Left ventricle myocardium inferior (tissue), 1 donor: ENCODE measurements around the gene KRTAP26-1. TPM values are rescaled to one million over a fixed set of nuclear protein-coding genes. Genes with fewer than 3 reads are reported as not detected.

Experiments
- DNase-seq: peaks from one replicate; pipeline ENCODE4 v3.0.0-alpha.2; 2020
- H3K27ac ChIP-seq: fragments of 200-600 bp; replicated peaks from 2 replicates; pipeline ENCODE4 v1.8.0; 2021
- H3K27me3 ChIP-seq: fragments of 200-600 bp; 2 replicates; pipeline ENCODE4 v1.8.0; 2021; ENCODE audit warnings: low read depth
- H3K36me3 ChIP-seq: fragments of 200-600 bp; 2 replicates; pipeline ENCODE4 v1.8.0; 2021
- H3K4me1 ChIP-seq: fragments of 200-600 bp; 2 replicates; pipeline ENCODE4 v1.8.0; 2021
- H3K4me3 ChIP-seq: fragments of 200-600 bp; 2 replicates; pipeline ENCODE4 v1.8.0; 2021; ENCODE audit warnings: mild to moderate bottlenecking, moderate library complexity
- H3K9me3 ChIP-seq: fragments of 200-600 bp; replicated peaks from 2 replicates; pipeline ENCODE4 v1.8.0; 2021
- intact Hi-C: fragments of 100-400 bp; cut with micrococcal nuclease; formaldehyde crosslinking; loops from one replicate; pipeline ENCODE4 v1.11.0; 2022
- long read RNA-seq: library from polyadenylated mRNA; unstranded; transcript quantifications from one replicate; pipeline ENCODE4 v2.0.0, GENCODE V29; 2021
- total RNA-seq: library from RNA; stranded (reverse); fragmentation: NEBNext Ultra II Directional; extraction: Animal tissue kit (Norgen Biotek cat#: 25700); gene quantifications from one replicate; pipeline ENCODE4 v1.2.1, GENCODE V29; 2021
- TF ChIP-seq, protein P1 (sequence below): fragments of 200-600 bp; IDR thresholded peaks from 2 replicates; pipeline ENCODE4 v1.8.0; 2021; ENCODE audit warnings: antibody characterized with exemption, mild to moderate bottlenecking, borderline replicate concordance
- donor health status: DM: no; HTN: yes; CAD: no; lungs with severe emphysema.

Gene KRTAP26-1, protein sequence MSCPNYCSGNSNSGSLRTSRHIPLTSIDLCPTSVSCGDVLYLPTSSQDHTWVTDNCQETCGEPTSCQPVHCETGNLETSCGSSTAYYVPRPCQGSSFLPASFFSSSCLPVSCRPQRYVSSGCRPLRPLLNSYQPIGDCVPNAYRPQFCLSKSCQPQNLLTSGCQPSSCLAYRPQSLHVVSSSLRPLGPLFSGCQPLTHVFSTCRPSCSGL
- not detected for total RNA-seq
- long read RNA-seq: 0 reads

DNA sequence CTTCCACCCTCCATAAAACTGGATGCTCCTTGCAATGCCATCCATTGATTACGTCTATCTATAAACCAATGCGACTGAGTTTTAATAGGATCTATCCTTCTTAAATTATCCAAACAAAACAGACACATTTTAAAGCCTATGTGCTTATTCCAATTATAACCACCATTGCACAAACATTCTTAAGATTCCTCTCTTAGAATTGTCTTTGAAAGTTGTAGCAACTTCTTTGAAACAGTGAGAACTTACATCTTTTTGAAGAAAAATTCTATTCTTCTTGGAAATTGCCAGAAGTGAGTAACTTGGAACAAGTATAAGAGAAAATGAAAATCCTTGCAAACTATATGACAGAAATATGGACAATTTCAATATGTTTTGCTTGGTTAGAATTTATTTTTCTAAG lies at the start of gene KRTAP26-1:
Gene KRTAP26-1 (minus strand): TSS at position 101 of the 400 bp plus-strand sequence. CDS start 280 bp downstream, outside the sequence.
- H3K4me1 ChIP-seq: no peaks in the 10 kb centered on the region
- DNase-seq: no peak
- peaks cover 6% of the 10 kb centered on the region for H3K9me3 ChIP-seq
- no peaks in the 10 kb centered on the region for H3K36me3 ChIP-seq
- H3K27ac ChIP-seq: no peak within 1 kb of the TSS
- TF ChIP-seq, protein P1, sequence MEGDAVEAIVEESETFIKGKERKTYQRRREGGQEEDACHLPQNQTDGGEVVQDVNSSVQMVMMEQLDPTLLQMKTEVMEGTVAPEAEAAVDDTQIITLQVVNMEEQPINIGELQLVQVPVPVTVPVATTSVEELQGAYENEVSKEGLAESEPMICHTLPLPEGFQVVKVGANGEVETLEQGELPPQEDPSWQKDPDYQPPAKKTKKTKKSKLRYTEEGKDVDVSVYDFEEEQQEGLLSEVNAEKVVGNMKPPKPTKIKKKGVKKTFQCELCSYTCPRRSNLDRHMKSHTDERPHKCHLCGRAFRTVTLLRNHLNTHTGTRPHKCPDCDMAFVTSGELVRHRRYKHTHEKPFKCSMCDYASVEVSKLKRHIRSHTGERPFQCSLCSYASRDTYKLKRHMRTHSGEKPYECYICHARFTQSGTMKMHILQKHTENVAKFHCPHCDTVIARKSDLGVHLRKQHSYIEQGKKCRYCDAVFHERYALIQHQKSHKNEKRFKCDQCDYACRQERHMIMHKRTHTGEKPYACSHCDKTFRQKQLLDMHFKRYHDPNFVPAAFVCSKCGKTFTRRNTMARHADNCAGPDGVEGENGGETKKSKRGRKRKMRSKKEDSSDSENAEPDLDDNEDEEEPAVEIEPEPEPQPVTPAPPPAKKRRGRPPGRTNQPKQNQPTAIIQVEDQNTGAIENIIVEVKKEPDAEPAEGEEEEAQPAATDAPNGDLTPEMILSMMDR: no peak
- intact Hi-C loops: no loop called here
- H3K27me3 ChIP-seq: no peaks in the 10 kb centered on the region
- H3K4me3 ChIP-seq: no peak within 1 kb of the TSS

DNA sequence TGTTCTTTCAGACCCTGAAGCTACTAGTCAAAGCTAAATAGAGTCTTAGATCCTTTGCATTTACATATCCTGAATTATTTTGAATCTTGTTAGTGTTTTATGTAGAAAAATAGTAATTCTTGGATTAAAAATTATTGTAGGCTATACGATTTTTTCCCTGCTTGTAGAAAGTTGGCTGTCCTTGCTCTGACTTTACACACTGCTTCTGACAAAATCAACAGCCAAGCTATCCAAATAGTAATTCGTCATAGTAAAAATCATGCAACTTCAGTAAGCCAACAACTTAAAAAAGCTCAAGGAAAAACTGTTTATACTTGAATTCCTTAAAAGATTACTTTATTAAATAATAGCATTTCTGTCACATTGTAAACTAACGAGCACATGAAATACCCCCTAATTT lies 35.8 kb upstream of the KRTAP26-1 start:
- H3K9me3 ChIP-seq: no peaks in the 10 kb centered on the region
- TF ChIP-seq, protein P1: no peak
- H3K4me1 ChIP-seq: no peaks in the 10 kb centered on the region
- H3K36me3 ChIP-seq: no peaks in the 10 kb centered on the region
- intact Hi-C loops: no loop called here
- DNase-seq: no peak
- H3K4me3 ChIP-seq: no peak overlapping the region
- H3K27me3 ChIP-seq: no peaks in the 10 kb centered on the region
- no peak overlapping the region for H3K27ac ChIP-seq

DNA sequence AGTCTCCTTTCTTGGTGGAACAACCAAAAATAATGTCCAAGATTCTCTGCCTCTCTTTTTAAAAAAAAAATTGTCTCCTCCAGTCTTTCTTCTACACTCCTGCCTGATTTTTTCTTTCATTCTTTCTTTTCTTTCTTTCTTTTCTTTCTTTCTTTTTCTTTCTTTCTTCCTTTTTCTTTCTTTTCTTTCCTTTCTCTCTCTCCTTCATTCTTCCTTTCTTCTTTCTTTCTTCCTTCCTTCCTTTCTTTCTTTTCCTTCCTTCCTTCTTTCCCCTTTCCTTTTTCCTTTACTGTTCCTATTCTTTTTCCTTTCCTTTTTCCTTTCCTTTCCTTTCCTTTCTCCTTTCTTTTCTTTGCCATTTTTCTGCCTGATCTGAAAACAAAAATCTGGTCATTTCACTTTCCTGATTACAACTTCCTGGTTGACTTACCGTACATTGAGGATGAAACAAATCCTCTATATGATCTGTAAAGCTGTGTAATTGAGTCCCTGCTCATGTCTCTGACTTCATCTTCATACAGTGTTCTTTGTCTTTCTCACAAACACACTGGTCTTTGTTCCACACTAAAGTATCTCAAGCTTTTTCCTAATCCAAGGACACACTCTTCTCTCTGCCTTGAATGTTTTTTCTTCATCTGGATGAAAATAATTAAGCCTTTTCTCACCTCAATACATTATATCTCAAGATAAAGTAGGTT lies 34.3 kb upstream of the KRTAP26-1 start:
- intact Hi-C loops: no loop called here
- Histone ChIP-seq H3K4me3 (no peak overlapping the region), H3K27ac (no peak overlapping the region), H3K36me3 (no peaks in the 10 kb centered on the region), H3K27me3 (no peaks in the 10 kb centered on the region), H3K4me1 (no peaks in the 10 kb centered on the region), H3K9me3 (no peaks in the 10 kb centered on the region)
- TF ChIP-seq, protein P1: no peak
- DNase-seq: no peak

DNA sequence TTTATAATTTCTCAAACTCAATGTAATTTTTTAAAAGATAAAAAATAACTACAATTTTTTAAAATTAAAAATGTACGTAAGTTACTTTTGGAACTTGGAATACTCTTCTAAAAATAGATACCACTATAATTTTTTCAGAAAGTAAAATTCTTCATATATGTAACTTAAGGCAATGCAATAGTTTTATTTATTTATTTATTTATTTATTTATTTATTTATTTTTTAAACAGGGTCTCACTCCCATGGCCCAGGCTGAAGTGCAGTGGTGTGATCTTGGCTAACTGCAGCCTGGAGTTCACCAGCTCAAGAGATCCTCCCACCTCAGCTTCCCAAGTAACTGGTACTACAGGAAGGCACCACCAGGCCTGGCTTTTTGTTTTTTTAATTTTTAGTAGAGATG lies 31.4 kb upstream of the KRTAP26-1 start:
- Histone ChIP-seq H3K36me3 (no peaks in the 10 kb centered on the region), H3K27ac (no peak overlapping the region), H3K9me3 (no peaks in the 10 kb centered on the region), H3K4me1 (no peaks in the 10 kb centered on the region), H3K4me3 (no peak overlapping the region), H3K27me3 (no peaks in the 10 kb centered on the region)
- no peak for DNase-seq
- TF ChIP-seq, protein P1: no peak
- intact Hi-C loops: no loop called here

DNA sequence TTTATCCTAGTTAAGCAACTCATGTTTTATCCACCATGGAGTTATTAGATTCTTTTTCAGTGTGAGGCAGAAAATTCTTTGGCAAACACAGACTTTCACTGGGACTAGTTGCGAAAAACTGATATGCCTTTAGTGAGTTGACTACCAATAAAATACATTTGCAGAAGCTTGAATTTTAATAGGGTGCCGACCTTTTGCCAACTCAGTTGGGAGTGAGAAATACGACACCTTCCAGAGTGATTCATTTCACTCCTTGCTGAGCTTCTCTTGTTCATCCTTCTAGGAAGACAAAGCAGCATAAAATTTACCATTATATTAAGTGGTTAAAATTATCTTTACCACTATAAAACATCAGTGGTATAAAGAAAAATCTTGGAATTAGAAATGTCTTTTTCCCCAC lies 29.5 kb upstream of the KRTAP26-1 start:
- Histone ChIP-seq H3K27ac (no peak overlapping the region), H3K9me3 (peaks cover 4% of the 10 kb centered on the region), H3K4me1 (no peaks in the 10 kb centered on the region), H3K4me3 (no peak overlapping the region), H3K27me3 (no peaks in the 10 kb centered on the region), H3K36me3 (no peaks in the 10 kb centered on the region)
- intact Hi-C loops: loop anchor here (10.0 kb wide), 1 partner anchor 735 kb away; no protein-coding TSS in a partner anchor
- DNase-seq: no peak
- TF ChIP-seq, protein P1: no peak
